ENCODE measurements around the gene ST6GALNAC6. TPM values are rescaled to one million over a fixed set of nuclear protein-coding genes. Genes with fewer than 3 reads are reported as not detected.

ST6GALNAC6 gene
- total and polyA plus RNA-seq, 3 experiments from 2014 or later = 52.3 to 54.7 (median 54.0) TPM

DNA sequence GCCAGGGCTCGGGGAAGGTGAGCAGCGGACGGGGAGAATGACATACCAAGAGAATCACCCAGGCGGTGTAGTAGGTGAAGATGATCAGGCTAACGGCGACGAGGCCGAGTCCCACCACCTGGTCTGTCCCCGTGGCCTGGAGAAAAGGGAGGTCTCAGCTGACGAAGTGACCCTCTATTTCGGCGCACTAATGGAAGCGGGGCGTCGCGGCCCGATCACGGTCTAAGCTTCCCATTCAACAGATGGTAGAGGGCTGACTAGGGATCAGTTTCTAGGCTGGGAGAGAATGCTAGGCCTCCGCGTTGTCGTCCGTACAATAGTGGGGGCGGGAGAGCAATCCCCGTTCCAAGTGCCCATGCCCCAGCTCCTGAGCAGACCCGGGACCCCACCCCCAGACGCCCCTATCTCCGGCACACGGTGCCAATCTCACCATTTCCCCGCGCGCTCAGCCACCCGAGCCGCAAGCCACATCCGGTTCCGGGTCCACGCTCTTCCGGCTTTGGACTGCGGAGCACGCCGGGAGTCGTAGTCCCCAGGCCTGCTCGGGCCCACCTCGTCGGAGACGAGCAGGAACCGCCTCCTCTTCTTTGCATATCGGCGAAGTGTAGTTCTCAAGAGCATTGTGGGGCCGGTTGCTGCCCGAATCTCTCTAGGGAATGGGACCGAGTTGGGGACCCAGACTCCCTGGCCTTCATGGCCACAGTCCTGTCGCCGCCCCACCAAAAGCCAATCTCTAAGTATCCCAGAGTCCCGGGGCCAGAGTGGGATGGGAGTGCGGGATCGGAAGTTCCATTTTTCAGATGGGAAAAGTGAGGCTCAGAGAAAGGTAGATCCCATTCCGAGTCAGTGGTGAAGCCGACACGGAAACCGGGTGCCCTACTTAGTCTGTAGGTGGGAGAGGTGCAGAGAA is 38.2 kb upstream of the ST6GALNAC6 start, which contains the start of gene DPM2:
Gene DPM2 (minus strand): TSS at position 467 of the 910 bp plus-strand sequence. CDS start 34 bp downstream, at position 433.
- H3K4me3 Mint-ChIP-seq = peak within 1 kb of the TSS; percentile 90 to 99 (median 92)
- DNase-seq = peak; percentile 79 to 92 (median 84)
- peaks cover 19% of the 10 kb centered on the region for H3K36me3 ChIP-seq (ENCODE audit: insufficient read depth, low read length)
- no peaks in the 10 kb centered on the region for H3K9me3 Mint-ChIP-seq
- peak within 1 kb of the TSS; percentile 91 to 98 (median 97) for H3K27ac Mint-ChIP-seq
- H3K27ac ChIP-seq (ENCODE audit: low read depth, low read length) = peak within 1 kb of the TSS; percentile 87
- H3K4me1 Mint-ChIP-seq = peaks cover 32 to 52% (median 36%) of the 10 kb centered on the region in 3 donors
- peaks cover 0 to 54% (median 7%) of the 10 kb centered on the region in 3 donors for H3K36me3 Mint-ChIP-seq
- peak within 1 kb of the TSS; percentile 86 for H3K4me3 ChIP-seq (ENCODE audit: low read length)
- POLR2A ChIA-PET = interaction anchor here (1.0 to 1.1 kb wide), 3 partner anchors 20 to 130 kb away, joined by 3 to 5 read pairs (median 3); partner anchors contain the start of genes NAIF1 and SLC25A25
- peaks cover 33% of the 10 kb centered on the region for H3K4me1 ChIP-seq (ENCODE audit: insufficient read depth, low read length)
- peaks cover 0 to 7% of the 10 kb centered on the region in 2 donors for H3K27me3 Mint-ChIP-seq
- no peaks in the 10 kb centered on the region for H3K27me3 ChIP-seq (ENCODE audit: insufficient read depth, low read length, poor library complexity, severe bottlenecking)
- CTCF ChIA-PET = interaction anchor here (1.2 to 1.8 kb wide), 4 partner anchors 14 to 123 kb away, joined by 3 to 5 read pairs (median 4); no protein-coding TSS in a partner anchor
- H3K9me3 ChIP-seq (ENCODE audit: low read length) = no peaks in the 10 kb centered on the region

DNA sequence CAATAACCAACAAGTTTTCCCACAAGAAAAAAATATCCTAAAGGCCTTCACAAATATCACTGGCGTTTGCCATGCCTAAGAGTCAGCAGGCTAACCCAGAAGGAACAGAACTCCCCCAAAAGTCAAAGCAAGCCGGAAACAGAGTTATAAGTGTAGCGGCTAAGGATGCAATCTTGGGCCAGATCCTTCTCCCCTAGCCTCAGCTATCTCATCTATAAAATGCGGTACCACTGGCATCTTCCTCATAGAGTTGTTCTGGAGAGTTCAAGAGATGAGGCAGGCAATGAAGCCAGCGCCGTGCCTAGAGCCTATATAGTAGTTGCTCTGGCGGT is 37.6 kb upstream of the ST6GALNAC6 start:
- Mint-ChIP-seq H3K9me3 (no peaks in the 10 kb centered on the region), H3K4me1 (peaks cover 32 to 49% (median 36%) of the 10 kb centered on the region in 3 donors), H3K27me3 (peaks cover 0 to 7% of the 10 kb centered on the region in 2 donors), H3K36me3 (peaks cover 0 to 48% (median 7%) of the 10 kb centered on the region in 3 donors), H3K27ac (peak overlapping the region; percentile 90 to 98 (median 96)), H3K4me3 (peak overlapping the region; percentile 90 to 99 (median 92))
- POLR2A ChIA-PET = interaction anchor here (0.8 to 1.1 kb wide), 4 partner anchors 19 to 131 kb away, joined by 3 to 5 read pairs (median 3); partner anchors contain the start of genes NAIF1 and SLC25A25
- peak overlapping the region; percentile 86 for H3K4me3 ChIP-seq (ENCODE audit: low read length)
- H3K4me1 ChIP-seq (ENCODE audit: insufficient read depth, low read length) = peaks cover 28% of the 10 kb centered on the region
- CTCF ChIA-PET = interaction anchor here (1.2 to 1.8 kb wide), 4 partner anchors 14 to 123 kb away, joined by 3 to 5 read pairs (median 4); no protein-coding TSS in a partner anchor
- no peaks in the 10 kb centered on the region for H3K9me3 ChIP-seq (ENCODE audit: low read length)
- no peaks in the 10 kb centered on the region for H3K27me3 ChIP-seq (ENCODE audit: insufficient read depth, low read length, poor library complexity, severe bottlenecking)
- no peak for DNase-seq
- H3K36me3 ChIP-seq (ENCODE audit: insufficient read depth, low read length) = peaks cover 13% of the 10 kb centered on the region
- H3K27ac ChIP-seq (ENCODE audit: low read depth, low read length) = peak overlapping the region; percentile 87

DNA sequence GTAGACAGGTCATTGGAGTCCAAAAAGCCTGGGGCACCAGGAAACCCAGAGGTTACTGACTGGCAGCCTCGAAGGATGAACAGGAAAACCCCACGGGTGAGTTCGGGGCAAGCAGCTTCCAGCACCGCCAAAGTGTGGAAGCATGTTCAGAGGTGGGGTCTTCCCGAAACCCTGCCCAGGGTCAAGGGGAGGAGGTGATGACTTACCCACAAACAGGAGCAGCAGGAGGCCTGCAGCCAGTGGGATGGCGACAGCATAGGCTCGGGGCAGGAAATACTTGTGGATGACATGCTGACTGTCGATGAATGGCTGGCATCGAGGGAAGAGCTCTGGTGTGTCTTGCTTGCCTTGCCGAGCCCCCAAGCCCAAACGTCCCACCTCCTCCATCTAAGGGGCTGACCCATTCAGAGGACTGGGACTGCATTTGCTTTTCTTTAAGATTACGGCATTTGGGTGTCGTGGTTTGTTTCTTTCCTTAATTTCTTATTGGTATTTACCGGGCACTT is 37.0 kb upstream of the ST6GALNAC6 start:
- peaks cover 31% of the 10 kb centered on the region for H3K4me1 ChIP-seq (ENCODE audit: insufficient read depth, low read length)
- H3K27ac Mint-ChIP-seq = peak overlapping the region; percentile 90 to 98 (median 96)
- H3K27ac ChIP-seq (ENCODE audit: low read depth, low read length) = peak overlapping the region; percentile 87
- H3K27me3 Mint-ChIP-seq = peaks cover 0 to 7% of the 10 kb centered on the region in 2 donors
- ChIA-PET POLR2A (interaction anchor here (0.6 to 1.0 kb wide), 3 partner anchors 38 to 165 kb away, joined by 3 to 5 read pairs (median 3); partner anchors contain the start of gene SLC25A25), CTCF (interaction anchor here (1.4 to 1.6 kb wide), 2 partner anchors 13 to 15 kb away, joined by 4 to 5 read pairs; no protein-coding TSS in a partner anchor)
- H3K9me3 Mint-ChIP-seq = no peaks in the 10 kb centered on the region
- H3K27me3 ChIP-seq (ENCODE audit: insufficient read depth, low read length, poor library complexity, severe bottlenecking) = no peaks in the 10 kb centered on the region
- H3K36me3 Mint-ChIP-seq = peaks cover 0 to 42% (median 7%) of the 10 kb centered on the region in 3 donors
- no peaks in the 10 kb centered on the region for H3K9me3 ChIP-seq (ENCODE audit: low read length)
- H3K4me3 Mint-ChIP-seq = peak overlapping the region; percentile 90 to 99 (median 92)
- H3K4me3 ChIP-seq (ENCODE audit: low read length) = peak overlapping the region; percentile 86
- peaks cover 8% of the 10 kb centered on the region for H3K36me3 ChIP-seq (ENCODE audit: insufficient read depth, low read length)
- no peak for DNase-seq
- peaks cover 34 to 53% (median 38%) of the 10 kb centered on the region in 3 donors for H3K4me1 Mint-ChIP-seq

DNA sequence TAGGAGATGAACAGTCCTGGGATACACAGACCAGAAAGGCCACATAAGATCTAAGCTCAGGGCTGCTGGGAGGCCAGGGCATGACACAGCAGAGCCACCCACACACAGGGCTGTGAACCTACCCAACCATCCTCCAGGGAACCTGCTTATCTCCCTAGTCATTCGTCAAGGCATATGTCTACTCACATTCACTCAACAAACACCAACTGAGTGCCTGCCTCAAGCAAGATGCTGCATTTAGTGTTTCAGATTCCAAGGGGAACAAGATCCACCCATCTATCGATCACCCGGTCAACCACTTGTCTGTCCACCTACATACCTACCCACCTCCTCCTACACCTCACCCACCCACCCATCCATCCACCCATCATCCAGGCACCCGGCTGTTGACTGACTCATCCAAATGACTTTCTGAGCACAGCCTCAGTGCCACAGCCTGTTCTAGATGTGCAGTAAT is 36.4 kb upstream of the ST6GALNAC6 start:
- Histone ChIP-seq H3K4me3 (ENCODE audit: low read length) (peak overlapping the region; percentile 86), H3K27me3 (ENCODE audit: insufficient read depth, low read length, poor library complexity, severe bottlenecking) (no peaks in the 10 kb centered on the region), H3K9me3 (ENCODE audit: low read length) (no peaks in the 10 kb centered on the region), H3K4me1 (ENCODE audit: insufficient read depth, low read length) (peaks cover 37% of the 10 kb centered on the region), H3K36me3 (ENCODE audit: insufficient read depth, low read length) (peaks cover 8% of the 10 kb centered on the region), H3K27ac (ENCODE audit: low read depth, low read length) (no peak overlapping the region)
- Mint-ChIP-seq H3K4me3 (peak overlapping the region; percentile 45 to 99 (median 90)), H3K36me3 (peaks cover 0 to 36% (median 7%) of the 10 kb centered on the region in 3 donors), H3K27ac (peak overlapping the region in 7 of 8 donors; percentile 76 to 95 (median 87)), H3K4me1 (peaks cover 40 to 59% (median 44%) of the 10 kb centered on the region in 3 donors), H3K9me3 (no peaks in the 10 kb centered on the region), H3K27me3 (peaks cover 0 to 7% of the 10 kb centered on the region in 2 donors)
- CTCF ChIA-PET = interaction anchor here (1.4 to 1.5 kb wide), 2 partner anchors 12 to 100 kb away, joined by 4 to 5 read pairs; no protein-coding TSS in a partner anchor
- DNase-seq = no peak
- POLR2A ChIA-PET = interaction anchor here (0.6 kb wide), 1 partner anchor 164 kb away, joined by 3 read pairs; no protein-coding TSS in a partner anchor

GRCh38 chr9:127934986-127935385 is 35.6 kb upstream of the ST6GALNAC6 start:
- Histone ChIP-seq H3K27me3 (ENCODE audit: insufficient read depth, low read length, poor library complexity, severe bottlenecking) (no peaks in the 10 kb centered on the region), H3K9me3 (ENCODE audit: low read length) (no peaks in the 10 kb centered on the region), H3K4me1 (ENCODE audit: insufficient read depth, low read length) (peaks cover 42% of the 10 kb centered on the region), H3K27ac (ENCODE audit: low read depth, low read length) (no peak overlapping the region), H3K4me3 (ENCODE audit: low read length) (no peak overlapping the region), H3K36me3 (ENCODE audit: insufficient read depth, low read length) (peaks cover 2% of the 10 kb centered on the region)
- Mint-ChIP-seq H3K27me3 (peaks cover 0 to 7% of the 10 kb centered on the region in 2 donors), H3K27ac (peak overlapping the region in 3 of 8 donors; percentile 43 to 92 (median 91)), H3K9me3 (no peaks in the 10 kb centered on the region), H3K36me3 (peaks cover 0 to 28% (median 2%) of the 10 kb centered on the region in 3 donors), H3K4me3 (peak overlapping the region in 5 of 7 donors; percentile 46 to 92 (median 80)), H3K4me1 (peaks cover 42 to 63% (median 47%) of the 10 kb centered on the region in 3 donors)
- no peak for DNase-seq
- ChIA-PET CTCF (interaction anchor here (1.5 kb wide), 1 partner anchor 101 kb away, joined by 5 read pairs; no protein-coding TSS in a partner anchor), POLR2A (no interaction called here)

- peaks cover 0 to 25% (median 2%) of the 10 kb centered on the region in 3 donors for H3K36me3 Mint-ChIP-seq
- peak overlapping the region in 1 of 8 donors; percentile 45 for H3K27ac Mint-ChIP-seq
- no peak overlapping the region for H3K27ac ChIP-seq (ENCODE audit: low read depth, low read length)
- H3K4me1 ChIP-seq (ENCODE audit: insufficient read depth, low read length) = peaks cover 46% of the 10 kb centered on the region
- DNase-seq = no peak
- CTCF ChIA-PET = interaction anchor here (1.5 kb wide), 1 partner anchor 102 kb away, joined by 5 read pairs; no protein-coding TSS in a partner anchor
- H3K27me3 ChIP-seq (ENCODE audit: insufficient read depth, low read length, poor library complexity, severe bottlenecking) = no peaks in the 10 kb centered on the region
- H3K9me3 ChIP-seq (ENCODE audit: low read length) = no peaks in the 10 kb centered on the region
- peaks cover 0 to 7% of the 10 kb centered on the region in 2 donors for H3K27me3 Mint-ChIP-seq
- no peak overlapping the region for H3K4me3 ChIP-seq (ENCODE audit: low read length)
- H3K9me3 Mint-ChIP-seq = no peaks in the 10 kb centered on the region
- H3K4me1 Mint-ChIP-seq = peaks cover 44 to 69% (median 49%) of the 10 kb centered on the region in 3 donors
- H3K36me3 ChIP-seq (ENCODE audit: insufficient read depth, low read length) = no peaks in the 10 kb centered on the region
- H3K4me3 Mint-ChIP-seq = peak overlapping the region in 1 of 7 donors; percentile 39
- POLR2A ChIA-PET = no interaction called here
Observed at GRCh38 chr9:127934248-127934647, 34.8 kb upstream of the ST6GALNAC6 start.
